ENCODE results near the gene C10orf105.

The C10orf105 gene

GRCh38 chr10:71696628-71697326 lies 22.8 kb downstream of the C10orf105 start:
- peak; percentile 52 for DNase-seq

GRCh38 chr10:71695502-71696476 lies 23.8 kb downstream of the C10orf105 start:
- no peak for DNase-seq

- no peak for DNase-seq
Measured at GRCh38 chr10:71694567-71694968, 25.0 kb downstream of the C10orf105 start.

- no peak for DNase-seq
Measured at GRCh38 chr10:71694039-71694501, 25.5 kb downstream of the C10orf105 start.

- no peak for DNase-seq
Measured at GRCh38 chr10:71693377-71693776, 26.2 kb downstream of the C10orf105 start.

GRCh38 chr10:71692598-71693306 lies 26.8 kb downstream of the C10orf105 start:
- DNase-seq, result no peak

- no peak for DNase-seq
Measured at GRCh38 chr10:71691405-71691804, 28.2 kb downstream of the C10orf105 start.

GRCh38 chr10:71690094-71690720 lies 29.4 kb downstream of the C10orf105 start:
- no peak for DNase-seq

- no peak for DNase-seq
Measured at GRCh38 chr10:71688256-71688655, 31.3 kb downstream of the C10orf105 start.

GRCh38 chr10:71687480-71687879 lies 32.1 kb downstream of the C10orf105 start:
- DNase-seq, result no peak

- no peak for DNase-seq
Measured at GRCh38 chr10:71687077-71687476, 32.5 kb downstream of the C10orf105 start.

GRCh38 chr10:71685554-71686232 lies 33.9 kb downstream of the C10orf105 start:
- no peak for DNase-seq

- DNase-seq, result no peak
Measured at GRCh38 chr10:71684356-71685173, 35.0 kb downstream of the C10orf105 start.

- no peak for DNase-seq
Measured at GRCh38 chr10:71683301-71683700, 36.3 kb downstream of the C10orf105 start.

- DNase-seq, result no peak
Measured at GRCh38 chr10:71681977-71682376, 37.6 kb downstream of the C10orf105 start.

- DNase-seq, result no peak
Measured at GRCh38 chr10:71679425-71679824, 40.2 kb downstream of the C10orf105 start.

- DNase-seq, result no peak
Measured at GRCh38 chr10:71678057-71678805, 41.3 kb downstream of the C10orf105 start.

- DNase-seq, result no peak
Measured at GRCh38 chr10:71677261-71677660, 42.3 kb downstream of the C10orf105 start.

- DNase-seq, result no peak
Measured at GRCh38 chr10:71675295-71675970, 44.1 kb downstream of the C10orf105 start.
